Epithelial cell of proximal tubule (primary cell): ENCODE results near the gene PACSIN1. TPM values are rescaled to one million over a fixed set of nuclear protein-coding genes. Genes with fewer than 3 reads are reported as not detected.

Experiments used
- DNase-seq: peaks from one replicate; pipeline ENCODE4 v3.0.0-alpha.2; 2011; ENCODE audit warnings: low read depth
- H3K4me3 ChIP-seq: 2 replicates; pipeline ENCODE4 v1.5.1; 2011; ENCODE audit warnings: low read depth, mild to moderate bottlenecking, low read length
- CTCF ChIP-seq: conservative IDR thresholded peaks from 2 replicates; pipeline ENCODE4 v1.5.1; 2012; ENCODE audit warnings: low read depth, mild to moderate bottlenecking, low read length
- total RNA-seq: library from RNA; depleted of rRNA; stranded (reverse); fragments of >200 nt; gene quantifications from 2 replicates; pipeline ENCODE4 v1.2.3, GENCODE V29; 2015

Gene PACSIN1
- total RNA-seq, 1 donor from 2014 or later: 1.9 TPM

DNA sequence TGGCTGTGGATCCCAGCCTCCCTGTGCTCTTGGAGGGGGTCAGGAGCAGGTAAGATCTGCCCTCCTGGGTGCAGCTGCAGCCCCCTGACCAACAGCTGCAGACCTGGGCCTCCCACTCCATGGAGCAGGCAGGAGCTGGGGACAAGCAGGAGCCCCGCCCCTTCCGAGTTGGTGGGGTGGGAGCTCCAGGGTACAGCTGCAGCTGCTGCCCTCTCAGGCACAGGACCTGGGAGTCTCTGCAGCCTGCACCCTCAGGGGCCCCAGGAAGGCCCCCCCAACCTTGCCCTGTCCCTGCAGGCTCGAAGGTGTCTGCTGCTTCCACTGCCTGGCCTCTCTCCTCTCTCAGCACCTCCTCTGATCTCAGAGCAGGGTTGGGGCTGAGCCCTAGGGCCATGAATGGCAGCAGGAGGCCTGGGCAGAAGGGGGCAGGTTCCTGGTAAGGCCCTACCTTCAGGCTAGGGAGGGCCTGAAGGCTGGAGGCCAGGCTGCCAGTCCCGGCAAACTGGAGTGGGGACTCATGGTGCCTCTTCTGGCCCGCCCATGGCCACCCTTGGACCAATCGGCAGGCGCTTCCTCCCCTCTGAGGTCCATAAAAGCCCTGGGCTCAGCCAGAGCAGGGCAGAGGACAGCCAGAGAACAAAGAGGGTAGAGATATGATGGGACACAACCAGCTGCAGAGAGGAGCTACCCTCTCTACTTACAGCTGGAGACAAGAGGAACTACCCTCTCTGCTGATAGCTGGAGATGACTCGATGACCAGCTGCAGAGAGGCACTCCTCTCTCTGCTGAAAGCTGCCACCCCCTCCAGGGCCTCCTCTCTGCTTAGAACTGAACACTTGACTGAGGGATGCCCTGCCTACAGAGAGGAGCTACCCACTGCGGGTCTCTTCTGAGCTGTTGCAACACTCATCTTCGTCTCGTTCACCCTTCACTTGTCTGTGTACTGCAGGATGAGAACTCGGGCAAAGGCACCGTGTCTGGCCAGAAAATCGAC lies 7.8 kb upstream of the PACSIN1 start:
- DNase-seq: no peak
- H3K4me3 ChIP-seq: no peak overlapping the region
- no peak for TF ChIP-seq CTCF

GRCh38 chr6:34459899-34460593 lies 5.8 kb upstream of the PACSIN1 start:
- TF ChIP-seq CTCF: peak; percentile 76
- H3K4me3 ChIP-seq: no peak overlapping the region
- DNase-seq: peak; percentile 6

DNA sequence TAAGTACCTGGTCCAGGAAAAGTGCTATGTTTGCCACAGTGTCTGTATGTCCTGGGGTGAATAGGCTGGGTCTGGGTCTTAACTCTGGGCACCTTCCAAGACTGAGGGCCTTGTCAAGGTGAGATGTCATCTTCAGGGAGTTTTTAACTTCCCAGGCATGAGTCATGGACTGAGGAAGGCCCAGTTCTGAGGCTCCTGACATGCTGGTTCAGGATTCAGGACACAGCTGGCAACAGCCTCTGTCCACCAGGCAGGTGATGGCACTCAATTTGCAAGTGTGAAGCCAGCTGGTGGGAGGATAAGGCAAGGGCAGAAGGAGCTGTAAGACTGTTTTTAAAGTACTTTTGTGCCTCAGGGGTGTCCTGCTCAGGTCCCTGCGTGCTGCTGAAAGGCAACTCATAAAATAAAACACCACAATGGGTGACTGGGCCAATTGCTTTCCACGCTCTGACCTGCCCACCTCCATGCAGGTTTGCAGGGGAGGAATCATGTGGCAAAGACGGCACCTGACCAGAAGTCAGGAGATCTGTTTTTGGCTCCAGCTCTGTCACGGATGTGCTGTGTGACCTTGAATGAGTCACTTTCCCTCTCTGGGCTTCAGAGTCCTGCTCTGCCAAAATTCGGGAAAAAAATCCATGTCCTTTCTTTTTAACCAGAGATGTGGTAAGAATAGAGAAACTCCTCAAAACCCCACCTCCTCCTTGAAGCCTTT lies 4.9 kb upstream of the PACSIN1 start:
- DNase-seq: no peak
- no peak for TF ChIP-seq CTCF
- H3K4me3 ChIP-seq: no peak overlapping the region

DNA sequence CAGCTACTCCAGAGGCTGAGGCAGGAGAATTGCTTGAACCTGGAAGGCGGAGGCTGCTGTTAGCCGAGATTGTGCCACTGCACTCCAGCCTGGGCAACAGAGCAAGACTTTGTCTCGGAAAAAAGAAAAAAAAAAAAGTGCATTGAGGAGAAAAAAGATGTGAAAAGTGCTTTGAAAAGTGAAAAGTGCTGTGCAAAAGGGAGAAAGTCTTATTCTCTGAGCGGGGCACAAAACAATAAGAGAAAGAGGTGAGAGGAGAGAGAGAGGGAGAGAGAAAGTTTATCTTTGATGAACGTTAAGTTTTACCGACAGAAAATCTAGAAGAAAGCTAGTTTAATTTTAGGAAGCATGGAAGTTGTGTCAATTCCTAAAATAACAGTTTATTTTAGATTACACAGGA lies 3.9 kb upstream of the PACSIN1 start:
- no peak for TF ChIP-seq CTCF
- DNase-seq: no peak
- H3K4me3 ChIP-seq: no peak overlapping the region

DNA sequence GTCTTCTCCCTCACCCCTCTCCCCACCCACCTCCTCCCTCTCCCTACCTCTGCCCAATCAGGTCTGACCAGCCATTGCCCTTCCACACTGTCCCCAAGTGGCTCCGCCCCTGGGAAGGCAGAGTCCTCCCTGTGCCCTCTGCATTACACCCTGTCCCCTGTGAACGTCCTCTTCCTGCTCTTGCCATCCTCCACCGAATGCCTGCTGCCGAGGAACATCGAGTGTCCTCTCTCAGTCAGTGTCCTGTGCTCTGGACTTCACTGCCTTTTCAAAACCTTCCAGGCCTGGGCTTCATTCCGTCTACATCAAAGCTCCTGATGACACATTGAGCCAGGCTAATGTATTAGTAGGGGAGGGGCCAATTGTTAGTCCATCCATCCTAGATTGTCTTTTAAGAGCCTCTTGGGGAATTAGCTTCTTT lies 3.3 kb upstream of the PACSIN1 start:
- H3K4me3 ChIP-seq: no peak overlapping the region
- TF ChIP-seq CTCF: no peak
- DNase-seq: no peak

- no peak for TF ChIP-seq CTCF
- no peak overlapping the region for H3K4me3 ChIP-seq
- no peak for DNase-seq
Measured at GRCh38 chr6:34463299-34463698, 2.6 kb upstream of the PACSIN1 start.
